Esophagus squamous epithelium (tissue), 4 donors: Measurements from ENCODE around the gene SEMG2. TPM values are rescaled to one million over a fixed set of nuclear protein-coding genes. Genes with fewer than 3 reads are reported as not detected.

Source experiments
- total RNA-seq, 4 donors: library from RNA; depleted of rRNA; stranded (reverse); fragments of >200 nt; gene quantifications; one replicate each; pipeline ENCODE4 v1.1.0, GENCODE V29; 2016

SEMG2 gene
- total RNA-seq, 4 donors from 2014 or later: not detected

Other genes starting within 250 kb of the SEMG2 start
- under 1 TPM in 3 of 4 donors, not detected in 1; 0.22 to 0.80 (median 0.29) TPM for gene KCNS1, start 120.2 kb upstream of the SEMG2 start, total RNA-seq
- gene WFDC5, start 106.2 kb upstream of the SEMG2 start, total RNA-seq: 10 to 100 TPM in 1 of 4 donors, 1 to 10 TPM in 3; 3.1 to 32.1 (median 4.6) TPM
- gene WFDC12, start 96.9 kb upstream of the SEMG2 start, total RNA-seq: 1 to 10 TPM in 1 of 4 donors, under 1 TPM in 2, not detected in 1; 0.44 to 2.6 (median 0.64) TPM
- gene PI3, start 46.5 kb upstream of the SEMG2 start, total RNA-seq: 1,000 to 10,000 TPM in 3 of 4 donors, 10 to 100 TPM in 1; 14.1 to 2,947 (median 1,123) TPM
- gene SEMG1, start 14.3 kb upstream of the SEMG2 start, total RNA-seq: not detected
- 1,000 to 10,000 TPM in 2 of 4 donors, 100 to 1,000 TPM in 2; 250 to 1,637 (median 1,024) TPM for gene SLPI, start 33.2 kb downstream of the SEMG2 start, total RNA-seq
- gene RBPJL, start 85.5 kb downstream of the SEMG2 start, total RNA-seq: not detected
- gene MATN4, start 86.9 kb downstream of the SEMG2 start, total RNA-seq: under 1 TPM in 2 of 4 donors, not detected in 2; 0.09 to 0.68 TPM
- gene SDC4, start 127.1 kb downstream of the SEMG2 start, total RNA-seq: 100 to 1,000 TPM in 3 of 4 donors, 10 to 100 TPM in 1; 88.1 to 174 (median 120) TPM
- gene SYS1, start 141.8 kb downstream of the SEMG2 start, total RNA-seq: 10 to 100 TPM; 22.3 to 32.4 (median 27.0) TPM
- gene TP53TG5, start 157.0 kb downstream of the SEMG2 start, total RNA-seq: not detected
- gene DBNDD2, start 186.9 kb downstream of the SEMG2 start, total RNA-seq: 10 to 100 TPM; 14.1 to 39.3 (median 32.2) TPM
- 10 to 100 TPM; 38.6 to 48.1 (median 44.0) TPM for gene PIGT, start 194.8 kb downstream of the SEMG2 start, total RNA-seq
- gene WFDC2, start 248.4 kb downstream of the SEMG2 start, total RNA-seq: 10 to 100 TPM in 1 of 4 donors, under 1 TPM in 1, not detected in 2; 0.99 to 37.7 TPM